WTC11 (cell line): Measurements from ENCODE around the gene GRIN1.

Source experiments
- AFF4 ChIP-seq: sonication (generic); formaldehyde crosslinking; IDR thresholded peaks from 2 replicates; pipeline ENCODE4 v1.8.1; 2023; ENCODE audit warnings: mild to moderate bottlenecking, missing genetic modification reagents, borderline replicate concordance
- CTCF ChIP-seq: fragments of 200-600 bp; IDR thresholded peaks from 2 replicates; pipeline ENCODE4 v1.8.0; 2022; ENCODE audit warnings: antibody characterized with exemption
- FOXP1 ChIP-seq: sonication (generic); formaldehyde crosslinking; IDR thresholded peaks from 2 replicates; pipeline ENCODE4 v1.8.0; 2022; ENCODE audit warnings: missing genetic modification reagents, mild to moderate bottlenecking, moderate library complexity, borderline replicate concordance
- MAX ChIP-seq: sonication (generic); formaldehyde crosslinking; IDR thresholded peaks from 2 replicates; pipeline ENCODE4 v1.8.0; 2022; ENCODE audit warnings: mild to moderate bottlenecking, missing genetic modification reagents
- MYBL2 ChIP-seq: sonication (generic); formaldehyde crosslinking; IDR thresholded peaks from 2 replicates; pipeline ENCODE4 v1.8.1; 2023; ENCODE audit warnings: mild to moderate bottlenecking, moderate library complexity, missing genetic modification reagents
- NR1H2 ChIP-seq: sonication (generic); formaldehyde crosslinking; IDR thresholded peaks from 2 replicates; pipeline ENCODE4 v1.9.0; 2021; ENCODE audit warnings: mild to moderate bottlenecking, moderate library complexity, missing genetic modification reagents
- SMAD4 ChIP-seq: sonication (generic); formaldehyde crosslinking; IDR thresholded peaks from 2 replicates; pipeline ENCODE4 v1.8.0; 2022; ENCODE audit warnings: mild to moderate bottlenecking, missing genetic modification reagents
- TCF7 ChIP-seq: sonication (generic); formaldehyde crosslinking; IDR thresholded peaks from 2 replicates; pipeline ENCODE4 v1.8.0; 2022; ENCODE audit warnings: mild to moderate bottlenecking, low read depth, missing genetic modification reagents, moderate library complexity
- ZBTB21 ChIP-seq: sonication (generic); formaldehyde crosslinking; IDR thresholded peaks from 2 replicates; pipeline ENCODE4 v1.8.1; 2023; ENCODE audit warnings: mild to moderate bottlenecking, missing genetic modification reagents, borderline replicate concordance
- ZNF396 ChIP-seq: fragments of 250-450 bp; sonication (Bioruptor Pico); IDR thresholded peaks from 2 replicates; pipeline ENCODE4 v1.8.0; 2021; ENCODE audit warnings: mild to moderate bottlenecking, moderate library complexity, borderline replicate concordance

GRCh38 chr9:137189297-137190295 is 50.6 kb downstream of the GRIN1 start:
- TF ChIP-seq FOXP1 (CRISPR knock-in tag) (no peak), CTCF (no peak), ZNF396 (CRISPR knock-in tag) (no peak), NR1H2 (CRISPR knock-in tag) (no peak), MYBL2 (CRISPR knock-in tag) (no peak), ZBTB21 (CRISPR knock-in tag) (no peak), TCF7 (no peak), MAX (CRISPR knock-in tag) (no peak), AFF4 (no peak), SMAD4 (no peak)
